NCI-H1694 (cell line): ENCODE data around the gene WDR93.

Source experiments
- DNase-seq: peaks from one replicate; lab custom pipeline; 2025; lab: John Stamatoyannopoulos, UW

The WDR93 gene

GRCh38 chr15:89790206-89790605 lies 99.6 kb downstream of the WDR93 start:
- DNase-seq: no peak

DNA sequence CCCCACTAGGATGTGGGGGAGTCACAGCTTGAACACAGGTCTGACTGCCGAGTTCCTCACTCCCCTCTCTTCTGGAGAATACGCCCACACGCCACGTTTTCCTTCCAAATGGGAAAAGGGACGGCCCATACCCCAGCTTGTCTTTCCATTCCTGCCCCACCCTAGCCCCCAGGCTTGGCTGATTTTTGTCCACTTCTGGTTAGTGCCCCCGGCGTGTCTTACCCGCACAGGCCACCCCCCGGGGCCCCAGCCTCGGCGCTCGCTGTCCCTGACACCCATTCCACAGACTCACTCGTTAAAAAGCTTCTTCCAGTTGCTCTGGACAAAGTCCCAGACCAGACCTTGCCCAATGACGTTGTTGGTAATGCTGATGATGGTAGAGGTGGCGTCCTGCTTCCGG lies 100.0 kb downstream of the WDR93 start:
- no peak for DNase-seq

GRCh38 chr15:89792106-89792805 lies 101.6 kb downstream of the WDR93 start:
- DNase-seq: no peak
